ENCODE results near the gene MAU2.
"Not testable (repeated sequence)": the region's sequence is repeated elsewhere in the genome, so short reads cannot be mapped to it uniquely, and the experiment has no call there.

The MAU2 gene

DNA sequence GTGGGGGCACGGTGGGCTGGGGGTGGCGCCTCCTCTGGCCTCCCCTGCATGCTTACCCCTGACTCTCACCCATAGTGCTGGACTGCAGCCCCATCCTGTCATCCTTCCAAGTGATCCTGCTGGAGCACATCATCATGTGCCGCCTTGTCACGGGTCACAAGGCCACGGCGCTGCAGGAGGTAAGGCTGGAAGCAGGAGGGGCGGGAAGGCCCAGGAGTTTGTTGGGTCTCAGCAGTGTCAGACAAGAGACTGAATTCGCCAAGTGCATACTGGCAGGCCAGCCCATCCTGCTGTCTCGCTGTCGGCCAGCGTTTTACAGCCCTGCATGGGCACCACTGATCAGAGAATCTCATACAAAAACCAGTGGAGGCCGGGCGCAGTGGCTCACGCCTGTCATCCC is 23.1 kb downstream of the MAU2 start:
- in situ Hi-C loops (cut with HindIII; ENCODE audit: low sequenced_read_pairs), result no loop called here

DNA sequence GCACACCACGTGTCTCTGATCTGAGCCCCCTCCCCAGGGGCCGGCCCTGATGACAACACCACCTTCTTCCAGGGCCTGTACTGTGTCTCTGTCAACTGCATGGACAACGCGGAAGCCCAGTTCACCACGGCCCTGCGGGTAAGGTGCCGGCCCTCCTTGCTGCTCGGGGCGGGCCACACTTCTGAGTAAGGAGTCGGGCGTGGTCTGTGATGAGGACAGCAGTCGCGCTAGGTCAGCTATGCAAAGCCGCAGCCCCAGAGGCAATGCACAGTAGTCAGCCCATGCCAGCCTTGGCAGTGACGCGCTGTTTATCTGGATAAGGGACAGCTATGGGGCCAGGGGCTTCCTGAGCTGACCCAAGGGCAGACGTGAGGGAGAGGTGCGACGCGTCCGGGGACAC is 24.6 kb downstream of the MAU2 start:
- in situ Hi-C loops (cut with HindIII; ENCODE audit: low sequenced_read_pairs), result no loop called here

DNA sequence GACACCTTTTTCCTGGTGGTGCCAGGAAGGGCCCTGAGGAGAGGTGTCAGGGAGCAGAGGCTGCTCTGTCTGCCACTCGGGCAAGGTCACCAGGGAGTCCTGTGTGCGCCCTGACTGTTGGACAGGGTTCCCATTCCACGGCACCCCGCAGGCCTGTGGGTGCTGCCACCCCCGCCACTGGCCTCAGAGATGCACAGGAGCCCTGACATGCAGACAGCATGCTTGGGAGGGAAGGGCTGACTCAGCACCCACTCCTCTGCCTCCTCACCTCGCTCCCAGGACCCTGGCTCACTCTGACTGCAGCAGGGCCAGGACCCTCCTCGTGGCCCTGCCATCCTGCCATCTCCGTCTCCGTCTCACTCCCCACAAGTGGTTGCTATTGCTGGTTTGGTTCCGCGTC is 25.3 kb downstream of the MAU2 start:
- in situ Hi-C loops (cut with HindIII; ENCODE audit: low sequenced_read_pairs), result no loop called here

DNA sequence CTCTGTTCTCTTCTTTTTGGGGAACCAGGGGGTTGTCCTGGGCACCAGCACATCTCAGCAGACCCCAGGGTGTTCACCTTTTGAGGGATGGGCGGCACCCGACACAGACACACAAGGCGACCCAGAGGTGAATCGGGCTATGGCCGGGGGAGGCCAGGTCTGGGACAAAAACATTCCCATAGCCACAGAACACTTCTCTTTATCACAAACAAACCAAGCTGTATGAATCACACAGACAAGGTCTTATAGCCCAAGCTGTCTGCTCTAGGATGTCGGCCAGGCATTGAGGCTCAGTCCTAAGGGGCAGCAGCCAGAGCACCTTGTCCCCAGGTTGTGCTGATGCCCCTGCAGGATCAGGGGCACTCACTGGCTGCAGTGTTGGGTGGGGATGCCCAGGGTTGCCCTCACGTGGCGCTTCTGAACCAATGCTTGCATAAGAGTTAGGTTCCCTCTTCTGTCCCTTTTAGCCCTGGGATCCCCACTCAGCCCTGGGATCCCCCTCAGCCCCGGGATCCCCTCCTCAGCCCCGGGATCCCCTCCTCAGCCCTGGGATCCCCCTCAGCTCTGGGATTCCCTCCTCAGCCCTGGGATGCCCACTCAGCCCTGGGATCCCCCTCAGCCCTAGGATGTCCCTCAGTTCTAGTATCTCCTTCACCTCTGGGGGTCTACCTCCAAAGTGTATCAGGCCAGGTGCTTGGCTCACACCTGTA is 26.9 kb downstream of the MAU2 start:
- in situ Hi-C loops (cut with HindIII; ENCODE audit: low sequenced_read_pairs), result no loop called here

DNA sequence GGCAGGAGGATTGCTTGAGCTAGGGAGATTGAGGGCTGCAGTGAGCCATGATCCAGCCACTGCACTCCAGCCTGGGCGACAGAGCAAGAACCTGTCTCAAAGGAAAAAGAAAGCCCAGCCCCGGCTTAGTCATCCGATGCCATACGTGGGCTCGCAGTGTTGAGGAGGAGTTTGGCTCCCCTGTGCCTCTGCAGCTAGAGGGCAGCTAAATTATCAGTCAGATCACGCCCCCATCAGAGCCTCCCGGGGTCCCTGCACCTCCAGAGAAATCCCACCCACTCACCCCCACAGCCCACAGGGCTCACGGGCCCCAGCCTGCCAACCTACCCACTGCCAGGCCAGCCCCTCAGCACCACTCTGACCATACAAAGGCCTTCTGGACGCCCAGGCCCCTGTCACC is 27.6 kb downstream of the MAU2 start:
- in situ Hi-C loops (cut with HindIII; ENCODE audit: low sequenced_read_pairs), result no loop called here

DNA sequence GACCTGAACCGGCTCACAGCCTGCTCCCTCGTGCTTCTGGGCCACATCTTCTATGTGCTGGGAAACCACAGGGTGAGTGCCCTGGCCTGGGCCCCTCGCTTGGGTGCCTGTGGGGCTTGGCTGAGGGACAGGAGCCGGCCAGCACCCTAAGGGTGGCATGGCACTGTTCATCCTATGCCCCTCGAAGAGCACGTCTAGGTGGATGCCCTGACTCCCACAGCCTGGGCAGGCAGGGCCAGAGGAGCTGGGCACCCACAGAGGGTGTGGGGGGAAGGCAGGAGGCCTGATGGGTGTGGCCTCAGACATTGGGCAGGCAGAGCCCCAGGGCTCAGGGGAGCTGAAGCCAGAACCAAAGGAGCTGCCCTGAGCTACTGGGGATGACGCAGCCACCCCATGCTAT is 28.7 kb downstream of the MAU2 start:
- in situ Hi-C loops (cut with HindIII; ENCODE audit: low sequenced_read_pairs), result no loop called here

DNA sequence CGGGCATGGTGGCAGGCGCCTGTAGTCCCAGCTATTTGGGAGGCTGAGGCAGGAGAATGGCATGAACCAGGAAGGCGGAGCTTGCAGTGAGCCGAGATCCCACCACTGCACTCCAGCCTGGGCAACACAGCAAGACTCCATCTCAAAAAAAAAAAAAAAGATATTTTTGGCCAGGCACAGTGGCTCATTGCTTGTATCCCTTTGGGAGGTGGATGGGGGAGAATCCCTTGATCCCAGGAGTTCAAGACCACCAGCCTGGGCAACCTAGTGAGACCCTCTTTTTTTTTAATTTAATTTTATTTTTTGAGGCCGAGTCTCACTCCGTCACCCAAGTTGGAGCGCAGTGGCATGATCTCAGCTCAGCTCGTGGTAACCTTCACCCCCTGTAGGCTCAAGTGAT is 30.1 kb downstream of the MAU2 start:
- in situ Hi-C loops (cut with HindIII; ENCODE audit: low sequenced_read_pairs), result not testable (repeated sequence)

DNA sequence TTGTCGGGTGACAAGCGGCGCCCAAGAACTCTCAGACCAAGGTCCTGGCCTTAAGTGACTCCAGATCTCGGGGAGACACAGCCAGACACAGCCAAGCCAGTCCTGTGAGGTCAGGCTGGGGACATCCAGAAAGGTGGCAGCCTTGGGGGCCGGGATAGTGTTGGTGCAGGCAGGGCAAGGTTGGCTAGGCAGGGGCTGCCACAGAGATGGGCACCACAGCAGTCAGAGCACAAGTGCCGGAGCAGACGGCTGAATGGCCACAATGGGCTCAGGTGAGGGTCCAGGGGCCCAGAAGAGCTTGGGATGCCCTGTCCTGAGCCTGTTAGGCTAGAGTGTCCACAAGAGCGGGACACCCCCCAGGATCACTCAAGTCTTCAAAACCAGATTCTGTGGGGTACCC is 32.2 kb downstream of the MAU2 start:
- in situ Hi-C loops (cut with HindIII; ENCODE audit: low sequenced_read_pairs), result no loop called here

DNA sequence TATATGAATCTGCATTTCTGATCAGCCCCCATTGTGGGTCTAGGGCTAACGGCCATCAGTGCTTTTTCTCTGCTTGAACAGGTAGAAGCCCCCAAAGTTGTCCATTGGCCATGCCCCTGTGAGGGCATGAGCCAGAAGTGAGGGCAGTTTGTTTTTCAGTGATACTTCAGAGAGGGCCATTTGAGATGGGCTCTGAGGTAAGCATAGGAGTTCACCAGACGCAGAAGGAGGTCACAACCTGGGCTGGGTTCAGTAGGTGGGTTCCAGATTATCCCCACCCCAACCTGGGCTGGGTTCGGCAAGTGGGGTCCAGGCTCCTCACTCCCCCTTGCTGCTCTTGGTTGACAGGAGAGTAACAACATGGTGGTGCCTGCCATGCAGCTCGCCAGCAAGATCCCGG is 33.4 kb downstream of the MAU2 start:
- in situ Hi-C loops (cut with HindIII; ENCODE audit: low sequenced_read_pairs), result no loop called here

DNA sequence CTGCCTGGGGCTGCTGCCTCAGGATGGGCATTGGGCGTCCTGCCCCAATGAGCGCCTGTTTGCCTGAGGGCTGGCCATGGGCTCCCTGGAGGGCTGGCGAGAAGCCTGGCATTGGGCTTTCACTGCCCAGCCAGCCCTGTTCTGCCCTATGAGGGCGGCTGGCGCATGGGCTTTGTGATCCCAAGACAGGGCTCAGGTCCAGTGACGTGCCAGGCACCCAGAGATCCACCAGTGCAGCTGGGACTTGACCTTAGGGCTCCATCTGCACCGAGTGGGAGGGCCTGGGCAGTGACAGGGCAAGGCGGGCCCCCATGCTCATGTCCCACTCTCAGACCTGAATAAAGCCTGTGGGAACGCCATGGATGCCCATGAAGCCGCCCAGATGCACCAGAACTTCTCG is 34.3 kb downstream of the MAU2 start:
- in situ Hi-C loops (cut with HindIII; ENCODE audit: low sequenced_read_pairs), result no loop called here

DNA sequence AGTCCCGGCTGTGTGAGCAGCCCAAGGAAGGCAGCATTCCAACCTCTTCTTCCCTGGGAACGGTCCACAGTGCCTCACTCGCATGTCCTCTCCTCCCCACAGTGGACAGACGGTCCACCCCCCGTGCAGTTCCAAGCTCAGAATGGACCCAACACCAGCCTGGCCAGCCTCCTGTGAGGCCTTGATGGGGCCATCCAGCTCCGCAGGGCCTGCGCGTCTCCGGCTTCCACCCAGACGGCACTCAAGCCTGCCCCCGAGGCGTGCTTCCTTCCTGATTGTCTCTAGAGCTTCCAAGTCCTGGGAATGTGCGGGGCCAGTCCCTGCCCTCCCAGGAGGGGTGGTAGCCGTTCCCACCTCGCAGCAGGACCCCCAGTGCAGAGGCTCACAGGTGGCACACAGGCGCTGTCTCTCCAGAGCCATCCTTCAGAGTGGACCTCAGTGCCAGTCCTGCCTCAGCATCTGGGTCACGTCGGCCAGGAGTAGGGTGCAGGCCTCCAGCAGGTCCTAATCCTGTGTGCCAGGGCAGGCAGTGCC is 35.0 kb downstream of the MAU2 start:
- in situ Hi-C loops (cut with HindIII; ENCODE audit: low sequenced_read_pairs), result no loop called here

DNA sequence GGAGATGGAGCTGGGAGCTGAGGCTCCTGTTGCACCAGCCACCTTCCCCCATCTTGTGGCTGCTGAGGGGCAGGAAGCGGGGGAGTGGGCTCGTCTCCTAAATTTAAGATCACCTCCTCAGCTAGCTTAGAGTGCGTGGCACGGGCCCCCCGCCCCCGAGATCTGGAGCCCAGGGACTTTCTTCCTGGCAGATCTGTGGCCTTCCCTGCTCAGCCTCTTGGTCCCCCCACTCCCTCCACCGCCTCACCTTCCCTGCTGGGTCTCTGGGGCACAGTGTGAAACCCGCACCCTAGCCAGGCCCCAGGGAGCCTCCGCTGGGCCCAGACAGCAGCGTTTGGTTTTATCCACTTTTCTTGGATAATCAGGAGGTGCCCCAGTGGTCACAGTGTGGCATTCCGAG is 35.9 kb downstream of the MAU2 start:
- in situ Hi-C loops (cut with HindIII; ENCODE audit: low sequenced_read_pairs), result no loop called here

DNA sequence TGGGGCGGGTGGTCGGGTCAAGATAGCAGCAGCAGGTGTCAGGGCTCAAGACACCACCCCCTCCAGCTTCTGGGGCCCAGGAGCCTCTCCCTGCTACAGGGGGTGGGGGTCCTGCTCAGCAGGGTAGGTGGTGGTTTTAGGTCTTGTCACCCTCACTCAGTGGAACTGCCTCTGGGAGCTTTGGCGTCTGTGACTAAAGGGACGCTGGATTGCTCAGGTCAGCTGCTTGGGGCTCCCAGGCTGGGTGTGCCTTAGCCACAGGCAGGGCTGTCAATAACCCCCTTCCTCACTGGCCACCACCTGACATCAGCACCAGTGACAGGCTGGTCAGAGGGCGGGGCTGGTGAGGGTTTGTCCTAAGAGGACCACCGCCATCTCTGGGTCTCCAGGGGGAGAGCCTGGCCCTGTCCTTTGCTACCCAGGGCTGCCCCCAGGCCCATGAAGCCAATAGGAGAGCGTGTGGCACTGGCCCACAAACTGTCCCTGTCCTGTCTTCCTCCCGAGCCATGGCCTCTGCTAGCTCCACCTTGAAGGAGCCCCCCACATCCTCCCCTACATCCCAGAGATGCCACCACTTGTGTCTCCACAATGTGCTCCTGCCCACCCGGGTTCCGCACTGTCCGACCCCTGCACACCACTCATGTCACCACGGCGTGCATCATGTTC is 36.4 kb downstream of the MAU2 start:
- in situ Hi-C loops (cut with HindIII; ENCODE audit: low sequenced_read_pairs), result no loop called here

DNA sequence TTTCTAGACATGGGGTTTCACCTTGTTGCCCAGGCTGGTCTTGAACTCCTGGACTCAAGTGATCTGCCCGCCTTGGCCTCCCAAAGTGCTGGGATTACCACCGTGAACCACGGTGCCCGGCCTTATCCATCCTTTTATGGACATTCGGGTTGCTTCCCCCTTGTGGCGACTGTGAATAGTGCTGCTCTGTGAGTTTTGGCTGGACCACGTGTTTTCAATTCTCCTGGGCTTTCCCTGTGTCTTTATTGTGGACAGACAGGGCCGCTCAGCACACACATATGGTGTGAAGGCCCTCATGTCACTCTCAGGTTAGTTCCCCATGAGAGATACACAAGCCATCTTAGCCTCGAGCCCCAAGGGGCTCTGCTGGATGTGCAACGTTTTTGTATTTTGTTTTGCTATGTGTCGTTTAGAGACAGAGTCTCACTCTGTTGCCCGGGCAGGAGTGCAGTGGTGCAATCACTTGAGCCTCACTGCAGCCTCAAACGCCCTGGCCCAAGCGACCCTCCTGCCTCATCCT is 40.5 kb downstream of the MAU2 start:
- in situ Hi-C loops (cut with HindIII; ENCODE audit: low sequenced_read_pairs), result no loop called here

DNA sequence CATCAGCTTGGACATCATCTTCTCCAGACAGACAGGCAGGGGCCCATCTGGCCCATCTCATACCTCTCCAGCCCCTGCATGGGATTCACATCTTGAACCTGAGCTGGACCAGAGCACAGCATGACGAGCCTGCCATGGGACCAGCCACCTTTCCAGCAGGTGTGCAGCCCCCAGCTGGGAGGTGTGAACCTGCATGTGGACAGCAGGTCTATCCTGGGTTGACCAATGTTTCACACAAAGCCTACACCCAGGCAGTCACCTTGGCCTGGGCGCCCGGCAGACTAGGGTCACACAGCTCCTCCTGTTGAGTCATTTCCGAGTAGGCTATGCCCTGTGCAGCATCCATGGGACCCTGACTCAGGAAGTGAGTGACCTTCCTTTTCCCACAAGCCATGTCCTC is 41.4 kb downstream of the MAU2 start:
- in situ Hi-C loops (cut with HindIII; ENCODE audit: low sequenced_read_pairs), result no loop called here

DNA sequence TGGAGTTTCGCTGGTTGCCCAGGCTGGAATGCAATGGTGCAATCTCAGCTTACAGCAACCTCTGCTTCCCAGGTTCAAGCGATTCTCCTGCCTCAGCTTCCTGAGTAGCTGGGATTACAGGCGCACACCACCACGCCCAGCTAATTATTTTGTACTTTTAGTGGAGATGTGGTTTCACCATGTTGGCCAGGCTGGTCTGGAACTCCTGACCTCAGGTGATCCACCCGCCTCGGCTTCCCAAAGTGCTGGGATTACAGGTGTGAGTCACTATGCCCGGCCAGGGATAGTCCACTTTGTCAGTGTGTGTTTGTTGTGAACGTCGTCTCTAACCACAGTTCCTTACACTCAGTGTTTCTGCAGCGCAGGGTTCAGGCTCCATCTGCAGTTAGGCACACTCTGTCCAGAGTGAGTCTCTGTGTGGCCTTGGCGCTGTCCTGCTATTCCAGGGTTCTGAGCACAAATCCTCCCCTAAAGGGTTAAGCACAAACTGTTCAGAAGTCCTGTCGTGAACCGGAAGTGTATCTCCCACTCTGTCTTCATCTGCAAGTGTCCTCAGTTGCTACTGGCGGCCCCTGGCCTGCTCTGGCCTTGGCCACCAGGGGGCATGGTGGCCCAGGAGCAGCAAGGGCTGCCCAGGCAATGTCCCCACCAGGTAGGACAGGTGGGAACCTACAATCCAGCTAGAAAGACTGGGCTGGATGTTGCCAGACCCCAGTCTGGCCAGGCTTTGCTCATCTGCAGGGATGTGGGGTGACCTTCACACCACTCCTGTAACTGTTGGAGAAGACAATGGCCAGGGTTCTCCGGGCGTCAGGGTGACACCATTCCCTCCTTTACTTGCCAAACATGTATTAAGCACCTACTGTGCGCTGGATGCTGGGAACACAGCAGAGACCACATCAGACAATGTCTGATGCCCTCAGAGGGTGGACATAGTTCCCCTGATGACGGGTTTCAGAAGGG is 46.1 kb downstream of the MAU2 start:
- in situ Hi-C loops (cut with HindIII; ENCODE audit: low sequenced_read_pairs), result no loop called here

DNA sequence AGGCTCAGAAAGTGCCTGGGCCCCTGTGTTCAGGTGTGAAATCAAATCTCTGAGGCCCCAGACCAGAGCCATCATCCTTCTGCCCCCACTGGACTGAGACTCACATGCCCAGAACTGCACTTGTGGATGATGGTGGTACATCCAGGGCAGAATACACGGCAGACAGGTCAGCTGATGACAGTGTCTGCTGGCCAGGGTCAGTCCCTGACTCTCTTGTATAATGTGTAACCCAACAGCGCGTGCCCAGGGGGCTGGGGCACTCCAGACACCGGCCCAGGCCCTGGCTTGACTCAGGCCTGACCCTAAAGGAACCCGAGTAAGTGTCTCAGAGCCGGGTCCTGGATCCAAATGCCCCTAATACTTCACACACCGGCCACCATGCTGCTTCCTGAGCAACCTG is 47.5 kb downstream of the MAU2 start:
- in situ Hi-C loops (cut with HindIII; ENCODE audit: low sequenced_read_pairs), result no loop called here

DNA sequence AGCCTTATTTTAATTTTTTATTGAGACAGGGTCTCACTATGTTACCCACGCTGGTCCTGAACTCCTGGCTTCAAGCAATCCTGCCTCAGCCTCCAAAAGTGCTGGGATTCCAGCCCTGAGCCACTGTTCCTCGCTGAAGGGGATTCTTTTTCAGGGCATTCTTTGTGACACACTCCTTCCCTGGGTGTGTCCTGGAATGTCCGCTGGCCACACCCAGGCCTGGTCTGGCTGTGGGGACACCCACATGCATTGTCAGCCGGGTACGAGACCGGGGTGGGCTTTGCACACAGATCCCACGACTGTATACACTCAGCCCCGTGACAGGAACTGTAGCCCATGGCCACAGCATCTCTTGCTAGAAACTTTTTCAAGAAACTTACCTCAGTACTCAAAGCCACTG is 50.4 kb downstream of the MAU2 start:
- in situ Hi-C loops (cut with HindIII; ENCODE audit: low sequenced_read_pairs), result no loop called here

DNA sequence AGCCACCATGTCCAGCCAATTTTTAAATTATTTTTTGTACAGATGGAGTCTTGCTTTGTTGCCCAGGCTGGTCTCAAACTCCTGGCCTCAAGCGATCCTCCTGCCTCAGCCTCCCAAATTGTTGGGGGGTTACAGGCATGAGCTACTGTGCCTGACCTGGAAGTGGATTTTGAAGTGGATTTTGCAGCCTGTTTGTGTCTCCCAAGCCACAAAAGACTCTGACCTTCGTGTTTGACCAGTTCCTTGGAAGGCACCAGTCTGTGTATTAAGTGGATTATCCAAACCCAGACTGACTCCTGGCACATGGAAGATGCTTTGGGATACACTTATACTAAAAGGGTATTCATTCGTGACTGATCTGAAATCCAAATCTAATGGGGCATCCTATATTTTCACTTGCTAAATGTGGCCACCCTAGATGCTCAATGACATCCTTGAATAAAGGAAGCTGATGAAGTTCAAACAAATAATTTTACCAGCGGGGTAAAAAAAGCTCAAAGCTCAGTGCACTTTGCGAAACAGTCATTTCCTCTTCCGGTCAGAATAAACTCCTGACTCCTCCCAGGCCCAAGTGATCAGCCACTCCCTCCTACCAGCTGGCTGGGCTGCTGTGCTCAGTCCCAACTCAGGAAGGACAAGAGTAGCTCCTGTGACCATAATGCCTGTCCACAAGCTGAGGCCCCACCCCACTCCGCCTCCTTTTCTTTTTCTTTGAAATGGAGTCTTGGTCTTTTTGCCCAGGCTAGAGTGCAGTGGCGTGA is 52.2 kb downstream of the MAU2 start:
- in situ Hi-C loops (cut with HindIII; ENCODE audit: low sequenced_read_pairs), result no loop called here

DNA sequence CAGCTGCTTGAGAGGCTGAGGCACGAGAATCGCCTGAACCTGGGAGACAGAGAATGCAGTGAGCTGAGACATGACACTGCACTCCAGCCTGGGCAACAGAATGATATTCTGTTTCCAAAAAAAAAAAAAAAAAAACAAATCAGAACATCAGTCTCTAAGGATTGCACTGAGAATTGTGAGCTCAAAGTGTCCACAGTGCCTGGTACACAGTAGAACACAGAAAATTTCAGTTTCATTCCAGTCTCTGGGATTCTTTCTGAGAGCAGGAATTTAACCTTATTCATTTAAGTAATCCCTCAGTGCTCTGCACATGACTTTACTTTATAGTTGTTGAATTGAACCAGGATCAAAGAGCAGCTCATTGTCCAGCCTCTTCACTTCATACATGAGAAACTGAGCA is 58.9 kb downstream of the MAU2 start:
- in situ Hi-C loops (cut with HindIII; ENCODE audit: low sequenced_read_pairs), result no loop called here

DNA sequence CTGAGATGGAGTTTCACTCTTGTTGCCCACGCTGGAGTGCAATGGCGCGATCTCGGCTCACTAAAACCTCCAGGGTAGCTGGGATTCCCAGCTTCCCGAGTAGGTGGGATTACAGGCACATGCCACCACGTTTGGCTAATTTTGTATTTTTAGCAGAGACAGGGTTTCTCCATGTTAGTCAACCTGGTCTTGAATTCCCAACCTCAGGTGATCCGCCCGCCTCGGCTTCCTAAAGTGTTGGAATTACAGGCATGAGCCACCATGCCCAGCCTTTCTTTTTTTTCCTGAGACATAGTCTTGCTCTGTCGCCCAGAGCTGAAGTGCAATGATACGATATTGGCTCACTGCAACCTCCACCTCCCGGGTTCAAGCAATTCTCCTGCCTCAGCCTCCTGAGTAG is 59.7 kb downstream of the MAU2 start:
- in situ Hi-C loops (cut with HindIII; ENCODE audit: low sequenced_read_pairs), result not testable (repeated sequence)

All from endothelial cell of hepatic sinusoid (primary cell).